Measurements from ENCODE around the gene CCDC3.

CCDC3 gene

DNA sequence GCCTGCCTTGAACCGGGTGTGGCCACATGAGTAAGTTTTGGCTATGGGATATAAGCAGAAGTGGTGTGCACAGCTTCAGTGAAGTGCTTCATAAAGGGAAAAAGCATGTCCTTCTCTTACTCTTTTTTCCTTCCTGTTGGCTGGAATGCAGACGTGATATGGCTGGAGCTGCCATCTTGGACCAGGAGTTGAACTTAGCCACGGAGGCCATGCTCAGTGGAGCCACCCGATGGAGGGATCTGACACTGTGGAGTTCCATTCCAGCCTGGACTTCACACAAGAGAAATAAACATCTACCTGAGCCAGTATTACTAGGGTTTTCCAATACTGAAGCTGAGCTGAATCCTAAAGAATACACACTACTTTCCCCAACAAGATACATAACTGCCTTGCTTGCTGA lies 52.3 kb downstream of the CCDC3 start:
- TF ChIP-seq, protein P1, sequence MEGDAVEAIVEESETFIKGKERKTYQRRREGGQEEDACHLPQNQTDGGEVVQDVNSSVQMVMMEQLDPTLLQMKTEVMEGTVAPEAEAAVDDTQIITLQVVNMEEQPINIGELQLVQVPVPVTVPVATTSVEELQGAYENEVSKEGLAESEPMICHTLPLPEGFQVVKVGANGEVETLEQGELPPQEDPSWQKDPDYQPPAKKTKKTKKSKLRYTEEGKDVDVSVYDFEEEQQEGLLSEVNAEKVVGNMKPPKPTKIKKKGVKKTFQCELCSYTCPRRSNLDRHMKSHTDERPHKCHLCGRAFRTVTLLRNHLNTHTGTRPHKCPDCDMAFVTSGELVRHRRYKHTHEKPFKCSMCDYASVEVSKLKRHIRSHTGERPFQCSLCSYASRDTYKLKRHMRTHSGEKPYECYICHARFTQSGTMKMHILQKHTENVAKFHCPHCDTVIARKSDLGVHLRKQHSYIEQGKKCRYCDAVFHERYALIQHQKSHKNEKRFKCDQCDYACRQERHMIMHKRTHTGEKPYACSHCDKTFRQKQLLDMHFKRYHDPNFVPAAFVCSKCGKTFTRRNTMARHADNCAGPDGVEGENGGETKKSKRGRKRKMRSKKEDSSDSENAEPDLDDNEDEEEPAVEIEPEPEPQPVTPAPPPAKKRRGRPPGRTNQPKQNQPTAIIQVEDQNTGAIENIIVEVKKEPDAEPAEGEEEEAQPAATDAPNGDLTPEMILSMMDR (conservative IDR thresholded peaks at IDR 0.05) = no peak

DNA sequence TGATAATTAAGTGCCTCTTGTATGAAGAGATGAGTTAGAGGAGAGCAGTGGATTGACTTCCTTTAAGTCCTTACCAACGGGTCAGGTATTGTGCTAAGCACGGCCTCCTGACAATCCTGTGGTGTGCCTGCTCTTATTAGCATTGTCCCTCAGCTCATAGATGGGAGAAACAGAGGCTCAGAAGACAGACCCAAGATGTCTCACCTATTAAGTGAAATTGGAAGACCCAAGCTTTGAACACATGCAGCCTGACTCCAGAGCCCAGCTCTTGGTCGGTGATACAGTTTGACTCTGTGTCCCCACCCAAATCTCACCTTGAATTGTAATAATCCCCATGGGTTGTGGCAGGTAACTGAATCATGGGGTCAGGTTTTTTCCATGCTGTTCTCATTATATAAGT lies 53.8 kb downstream of the CCDC3 start:
- TF ChIP-seq, protein P1 (conservative IDR thresholded peaks at IDR 0.05) = no peak
- H3K27ac ChIP-seq = no peak overlapping the region

More for the DNA sequence above, 52.3 kb downstream of the CCDC3 start:
- H3K27ac ChIP-seq = no peak overlapping the region

DNA sequence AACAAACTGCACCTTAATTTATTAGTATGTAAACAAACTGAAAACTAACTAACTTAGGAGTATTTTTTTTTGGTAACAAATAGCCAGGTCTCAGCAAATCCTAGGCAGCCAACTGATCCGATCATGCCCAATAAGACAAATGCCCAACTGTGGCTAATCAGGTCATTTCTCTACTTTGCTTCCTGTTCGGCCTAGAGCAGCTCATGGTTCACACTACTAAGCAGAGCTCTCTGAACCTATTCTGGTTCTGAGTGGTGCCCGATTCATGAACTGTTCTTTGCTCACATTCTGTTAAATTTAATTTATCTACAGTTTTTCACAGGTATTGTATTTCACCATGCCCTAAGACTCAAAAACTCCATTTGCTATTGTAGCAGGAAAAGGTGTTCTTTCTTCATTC lies 55.1 kb downstream of the CCDC3 start:
- TF ChIP-seq, protein P1 (conservative IDR thresholded peaks at IDR 0.05) = no peak
- H3K27ac ChIP-seq = no peak overlapping the region

DNA sequence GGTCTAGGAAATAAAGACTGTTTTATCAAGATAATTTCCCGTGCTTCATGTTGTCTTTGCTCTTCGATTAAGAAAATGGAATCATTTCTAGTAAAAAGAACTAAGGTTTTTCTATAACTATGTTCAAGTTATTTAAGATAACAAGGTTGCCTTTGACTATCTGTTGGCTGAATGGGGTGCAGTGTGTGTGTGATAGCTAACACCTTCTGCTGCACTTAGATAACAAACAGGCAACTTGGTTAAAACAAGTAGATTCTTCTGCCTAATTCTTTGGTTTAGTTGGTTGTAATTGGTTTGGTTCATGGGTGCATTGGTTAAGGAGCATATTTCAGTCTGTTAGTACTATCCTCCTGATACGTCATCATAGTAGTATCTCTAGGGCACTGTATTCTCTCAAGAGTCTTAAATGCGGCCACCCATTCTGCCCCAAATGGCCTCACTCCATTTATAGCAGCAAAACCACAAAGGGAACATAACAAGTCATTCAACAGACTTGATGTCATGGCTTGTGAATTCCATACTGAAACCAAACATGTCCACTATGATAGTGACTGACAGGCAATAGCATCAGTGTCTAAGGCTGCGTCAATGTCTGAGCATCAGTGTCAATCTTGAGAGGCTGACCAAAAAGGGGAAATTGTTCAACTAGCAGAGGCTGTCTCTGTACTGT lies 55.7 kb downstream of the CCDC3 start:
- no peak overlapping the region for H3K27ac ChIP-seq
- TF ChIP-seq, protein P1 (conservative IDR thresholded peaks at IDR 0.05) = no peak

DNA sequence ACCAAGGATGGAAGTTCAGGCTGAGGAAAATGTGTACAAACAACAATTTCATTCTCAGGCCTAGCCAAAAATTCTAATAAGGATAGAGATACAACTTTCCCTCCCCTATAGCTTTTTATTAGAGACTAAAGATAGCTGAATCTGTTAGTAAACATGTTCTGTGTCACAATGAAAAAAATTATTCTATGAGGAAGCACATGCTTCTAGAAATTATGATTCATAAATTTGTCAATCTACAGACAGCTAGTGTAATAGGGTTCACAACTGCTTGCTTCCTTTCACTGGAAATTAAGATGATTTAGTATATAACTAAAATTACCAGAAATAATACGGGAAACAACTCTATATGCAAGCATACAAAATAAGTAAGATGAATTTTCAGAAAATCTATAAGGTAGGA lies 56.6 kb downstream of the CCDC3 start:
- no peak overlapping the region for H3K27ac ChIP-seq
- TF ChIP-seq, protein P1 (conservative IDR thresholded peaks at IDR 0.05) = no peak

DNA sequence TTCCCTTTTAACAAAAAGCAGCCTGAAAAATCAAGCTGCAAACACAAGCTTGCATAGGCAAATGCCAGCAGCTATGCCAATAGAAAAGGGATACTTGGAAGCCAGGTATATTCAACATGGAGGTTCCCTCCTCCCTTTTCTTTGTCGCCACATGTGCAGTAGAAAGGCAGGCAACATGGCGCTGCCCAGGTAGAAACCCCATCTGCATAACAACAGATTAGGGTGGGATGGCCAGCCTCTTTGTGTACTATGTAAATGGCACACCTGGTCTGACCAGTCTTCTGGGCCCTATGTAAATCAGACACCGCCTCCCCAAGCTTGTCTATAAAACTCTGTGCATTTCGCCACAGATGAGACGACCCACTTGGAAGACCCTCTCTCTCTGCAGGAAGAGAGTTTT lies 58.1 kb downstream of the CCDC3 start:
- TF ChIP-seq, protein P1 (conservative IDR thresholded peaks at IDR 0.05) = no peak
- no peak overlapping the region for H3K27ac ChIP-seq

DNA sequence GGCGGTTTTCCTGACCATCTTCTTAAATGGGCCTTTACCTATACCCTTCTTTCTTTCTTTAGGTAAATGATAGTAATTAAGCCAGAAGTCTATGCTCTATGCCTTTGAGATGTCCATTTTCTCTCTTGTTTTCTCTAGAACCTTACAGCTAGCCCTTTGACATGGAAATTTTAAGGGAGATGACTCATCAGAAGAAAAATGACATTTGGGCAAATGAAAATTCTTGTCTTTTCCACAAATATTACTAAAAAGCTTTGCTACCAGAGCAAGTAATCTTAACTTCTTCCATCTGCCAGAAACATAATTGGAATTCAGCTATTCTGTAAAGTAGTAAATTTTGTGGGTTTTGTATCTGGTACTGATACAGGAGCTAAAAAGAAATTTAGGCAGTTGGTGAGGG lies 59.5 kb downstream of the CCDC3 start:
- TF ChIP-seq, protein P1 (conservative IDR thresholded peaks at IDR 0.05) = no peak

More for the DNA sequence above, 59.5 kb downstream of the CCDC3 start:
- H3K27ac ChIP-seq = no peak overlapping the region

Measured in VCaP (cell line).